ENCODE data around the gene MNDA.
"Not testable (repeated sequence)": the region's sequence is repeated elsewhere in the genome, so short reads cannot be mapped to it uniquely, and the experiment has no call there.

The MNDA gene

DNA sequence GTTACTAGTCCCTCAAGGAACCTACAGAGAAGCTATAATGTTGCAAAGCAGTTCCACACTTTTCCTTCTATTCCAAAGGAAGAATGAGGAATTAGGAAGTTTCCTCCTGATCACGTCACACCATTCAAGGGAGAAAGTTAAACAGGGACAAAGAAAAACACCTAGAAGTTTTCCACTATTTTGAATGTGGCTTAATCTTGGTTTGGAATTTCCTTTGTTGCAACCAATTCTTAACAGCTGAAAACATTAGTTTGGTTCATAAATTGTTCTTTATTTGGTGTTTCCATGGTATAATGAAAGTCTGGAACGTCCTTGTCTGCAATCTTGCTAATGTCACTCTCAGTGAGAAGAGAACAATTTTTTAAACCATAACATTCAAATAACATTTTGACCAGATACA is 8.4 kb downstream of the MNDA start:
- no peak for DNase-seq

GRCh38 chr1:158840236-158840635 is 9.1 kb downstream of the MNDA start:
- no peak for DNase-seq

DNA sequence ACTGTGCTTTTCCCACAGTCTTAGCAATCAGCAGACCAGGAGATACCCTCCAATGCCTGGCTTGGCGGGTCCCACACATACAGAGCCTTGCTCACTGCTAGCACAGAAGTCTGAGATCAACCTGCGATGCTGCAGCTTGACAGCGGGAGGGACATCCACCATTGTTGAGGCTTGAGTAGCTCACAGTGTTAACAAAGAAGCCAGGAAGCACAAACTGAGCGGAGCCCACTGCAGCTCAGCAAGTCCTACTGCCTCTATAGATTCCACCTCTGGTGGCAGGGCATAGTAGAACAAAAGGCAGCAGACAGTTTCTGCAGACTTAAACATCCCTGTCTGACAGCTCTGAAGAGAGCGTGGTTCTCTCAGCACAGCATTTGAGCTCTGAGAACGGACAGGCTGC is 33.4 kb downstream of the MNDA start:
- DNase-seq: no peak

DNA sequence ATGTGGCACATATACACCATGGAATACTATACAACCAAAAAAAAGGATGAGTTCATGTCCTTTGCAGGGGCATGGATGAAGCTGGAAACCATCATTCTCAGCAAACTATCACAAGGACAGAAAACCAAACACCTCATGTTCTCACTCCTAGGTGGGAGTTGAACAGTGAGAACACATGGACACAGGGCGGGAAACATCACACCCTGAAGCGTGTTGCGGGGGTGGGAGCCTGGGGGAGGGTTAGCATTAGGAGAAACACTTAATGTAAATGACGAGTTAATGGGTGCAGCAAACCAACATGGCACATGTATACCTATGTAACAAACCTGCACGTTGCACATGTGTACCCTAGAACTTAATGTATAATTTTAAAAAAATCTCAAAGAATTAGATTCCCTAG is 39.3 kb downstream of the MNDA start:
- DNase-seq: not testable (repeated sequence)

- no peak for DNase-seq
Measured at GRCh38 chr1:158873141-158873540, 42.0 kb downstream of the MNDA start.

- DNase-seq: no peak
Measured at GRCh38 chr1:158893654-158894053, 62.5 kb downstream of the MNDA start.

DNA sequence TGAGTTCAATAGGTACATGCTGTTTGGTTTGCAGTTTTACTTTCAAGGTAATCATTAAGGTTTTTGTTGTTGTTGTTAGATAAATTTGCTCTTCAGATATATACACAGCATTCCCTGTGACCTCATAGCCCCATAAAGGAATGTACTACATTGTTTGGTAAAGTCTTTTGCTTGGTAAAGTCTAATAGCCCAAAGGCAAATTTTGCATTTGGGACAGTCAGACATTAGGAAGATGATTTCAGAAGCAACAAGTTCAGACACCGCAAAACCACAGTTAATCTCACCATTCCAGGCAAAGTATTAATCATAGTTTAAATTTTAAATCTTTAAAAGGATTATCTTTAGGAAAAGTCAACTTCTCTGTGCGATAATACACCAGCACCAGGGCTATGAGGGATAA is 67.6 kb downstream of the MNDA start:
- DNase-seq: no peak
